Effector memory CD4-positive, alpha-beta T cell (primary cell): Measurements from ENCODE around the gene UBN2.

Source experiments
- DNase-seq, 3 donors: peaks; one replicate each; pipeline ENCODE4 v3.0.0-alpha.2; 2020
- H3K27ac ChIP-seq: 2 replicates; pipeline ENCODE4 v1.7.0; 2013; ENCODE audit warnings: mild to moderate bottlenecking, low read length, moderate library complexity; ENCODE audit not compliant: insufficient read depth, poor library complexity, severe bottlenecking
- H3K27me3 ChIP-seq: replicated peaks from 2 replicates; pipeline ENCODE4 v1.7.0; 2013; ENCODE audit warnings: mild to moderate bottlenecking, low read length; ENCODE audit not compliant: insufficient read depth, control insufficient read depth, poor library complexity, severe bottlenecking
- H3K36me3 ChIP-seq: 2 replicates; pipeline ENCODE4 v1.7.0; 2013; ENCODE audit warnings: mild to moderate bottlenecking, low read length, moderate library complexity; ENCODE audit not compliant: control insufficient read depth, insufficient read depth
- H3K4me1 ChIP-seq: 2 replicates; pipeline ENCODE4 v1.7.0; 2013; ENCODE audit warnings: low read length, mild to moderate bottlenecking; ENCODE audit not compliant: control insufficient read depth, insufficient read depth, poor library complexity, severe bottlenecking
- H3K4me3 ChIP-seq: 2 replicates; pipeline ENCODE4 v1.7.0; 2013; ENCODE audit warnings: low read length, low read depth, mild to moderate bottlenecking; ENCODE audit not compliant: insufficient read depth, poor library complexity, severe bottlenecking
- H3K9me3 ChIP-seq: 2 replicates; pipeline ENCODE4 v1.7.0; 2013; ENCODE audit warnings: mild to moderate bottlenecking, low read length, moderate library complexity; ENCODE audit not compliant: control insufficient read depth

The UBN2 gene

GRCh38 chr7:139230484-139230773, 608 bp upstream of the UBN2 start:
- Histone ChIP-seq H3K27me3 (no peaks in the 10 kb centered on the region), H3K9me3 (no peaks in the 10 kb centered on the region), H3K36me3 (no peaks in the 10 kb centered on the region), H3K4me1 (peaks cover 2% of the 10 kb centered on the region), H3K4me3 (peak overlapping the region; percentile 73), H3K27ac (peak overlapping the region; percentile 63)
- DNase-seq, result no peak

DNA sequence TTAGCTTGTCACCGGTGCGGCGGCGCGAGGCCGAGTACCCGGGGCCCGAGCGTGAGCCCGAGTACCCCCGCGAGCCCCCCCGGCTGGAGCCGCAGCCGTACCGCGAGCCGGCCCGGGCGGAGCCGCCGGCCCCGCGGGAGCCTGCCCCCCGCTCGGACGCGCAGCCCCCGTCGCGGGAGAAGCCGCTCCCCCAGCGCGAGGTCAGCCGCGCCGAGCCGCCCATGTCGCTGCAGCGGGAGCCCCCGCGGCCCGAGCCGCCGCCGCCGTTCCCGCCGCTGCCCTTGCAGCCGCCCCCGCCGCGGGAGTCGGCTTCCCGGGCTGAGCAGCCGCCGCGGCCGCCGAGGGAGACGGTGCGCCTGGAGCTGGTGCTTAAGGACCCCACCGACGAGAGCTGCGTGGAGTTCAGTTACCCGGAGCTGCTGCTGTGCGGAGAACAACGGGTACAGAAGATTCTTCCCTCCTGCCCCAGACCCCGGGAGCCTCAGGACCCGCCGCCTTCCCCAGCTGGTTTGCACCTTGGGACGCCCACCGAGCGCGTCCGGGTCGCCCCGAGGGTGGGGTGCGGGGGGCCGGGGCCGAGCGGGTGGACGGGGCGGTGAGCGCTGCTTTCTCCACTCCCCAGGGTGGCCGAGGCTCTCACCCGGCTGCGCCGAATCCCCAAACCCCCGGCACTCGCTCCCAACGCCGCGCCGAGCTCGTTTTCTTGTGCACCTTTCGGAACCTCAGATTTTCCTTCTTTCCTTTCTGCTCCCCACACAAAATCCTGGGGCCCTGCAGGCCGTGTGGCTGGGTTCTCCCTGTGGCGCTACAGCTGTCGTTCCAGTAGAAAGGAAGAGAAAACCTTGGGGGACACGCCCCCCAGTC, 708 bp downstream of the UBN2 start:
- no peaks in the 10 kb centered on the region for H3K27me3 ChIP-seq
- peak overlapping the region; percentile 63 for H3K27ac ChIP-seq
- no peaks in the 10 kb centered on the region for H3K36me3 ChIP-seq
- no peaks in the 10 kb centered on the region for H3K9me3 ChIP-seq
- H3K4me3 ChIP-seq, result peak overlapping the region; percentile 73
- DNase-seq, result peak in 1 of 3 donors; percentile 16
- peaks cover 2% of the 10 kb centered on the region for H3K4me1 ChIP-seq

- Histone ChIP-seq H3K27me3 (no peaks in the 10 kb centered on the region), H3K9me3 (no peaks in the 10 kb centered on the region), H3K27ac (no peak overlapping the region), H3K4me1 (peaks cover 2% of the 10 kb centered on the region), H3K36me3 (peaks cover 2% of the 10 kb centered on the region), H3K4me3 (peak overlapping the region; percentile 72)
- DNase-seq, result no peak
Measured at GRCh38 chr7:139232377-139232717, 1.3 kb downstream of the UBN2 start.

- Histone ChIP-seq H3K4me3 (no peak overlapping the region), H3K27ac (no peak overlapping the region), H3K36me3 (peaks cover 7% of the 10 kb centered on the region), H3K27me3 (no peaks in the 10 kb centered on the region), H3K9me3 (no peaks in the 10 kb centered on the region), H3K4me1 (peaks cover 5% of the 10 kb centered on the region)
- DNase-seq, result no peak
Measured at GRCh38 chr7:139232904-139233303, 1.9 kb downstream of the UBN2 start.

- no peak overlapping the region for H3K4me3 ChIP-seq
- no peak overlapping the region for H3K27ac ChIP-seq
- H3K4me1 ChIP-seq, result peaks cover 2% of the 10 kb centered on the region
- peaks cover 18% of the 10 kb centered on the region for H3K36me3 ChIP-seq
- DNase-seq, result no peak
- no peaks in the 10 kb centered on the region for H3K27me3 ChIP-seq
- no peaks in the 10 kb centered on the region for H3K9me3 ChIP-seq
Measured at GRCh38 chr7:139241258-139241657, 10.2 kb downstream of the UBN2 start.

DNA sequence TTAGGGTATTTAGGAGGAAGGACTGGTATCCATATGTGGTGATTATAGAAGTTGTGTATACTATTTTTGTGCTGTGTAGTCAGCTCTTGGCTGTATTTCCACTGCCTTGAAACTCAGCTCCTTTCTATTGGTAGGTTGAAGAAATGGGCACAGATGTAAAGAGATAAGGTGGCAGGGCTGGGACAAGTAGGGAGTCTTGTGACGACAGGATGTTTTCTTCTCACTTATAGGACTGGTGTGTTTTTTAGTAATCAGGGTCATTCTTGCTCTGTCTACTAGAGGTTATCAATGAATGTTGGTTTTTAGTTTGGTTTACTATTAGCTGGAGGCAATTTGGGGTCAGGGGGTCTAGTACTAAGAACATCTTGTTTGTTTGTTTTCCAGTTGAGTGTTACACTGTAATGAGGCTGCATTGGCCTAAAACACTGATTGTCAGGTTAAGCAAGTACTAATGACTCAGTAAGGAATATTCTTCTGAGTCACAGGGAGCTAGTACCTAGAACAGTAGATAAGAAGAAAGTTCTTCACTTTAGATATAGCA, 11.8 kb downstream of the UBN2 start:
- Histone ChIP-seq H3K4me1 (no peaks in the 10 kb centered on the region), H3K9me3 (no peaks in the 10 kb centered on the region), H3K4me3 (no peak overlapping the region), H3K27ac (no peak overlapping the region), H3K36me3 (peaks cover 11% of the 10 kb centered on the region), H3K27me3 (no peaks in the 10 kb centered on the region)
- no peak for DNase-seq

GRCh38 chr7:139245401-139245800, 14.4 kb downstream of the UBN2 start:
- Histone ChIP-seq H3K36me3 (peaks cover 4% of the 10 kb centered on the region), H3K9me3 (no peaks in the 10 kb centered on the region), H3K4me1 (no peaks in the 10 kb centered on the region), H3K27me3 (no peaks in the 10 kb centered on the region), H3K4me3 (no peak overlapping the region), H3K27ac (no peak overlapping the region)
- no peak for DNase-seq

GRCh38 chr7:139246494-139246893, 15.5 kb downstream of the UBN2 start:
- DNase-seq, result no peak
- Histone ChIP-seq H3K36me3 (peaks cover 4% of the 10 kb centered on the region), H3K27ac (no peak overlapping the region), H3K9me3 (no peaks in the 10 kb centered on the region), H3K4me1 (no peaks in the 10 kb centered on the region), H3K27me3 (no peaks in the 10 kb centered on the region), H3K4me3 (no peak overlapping the region)

DNA sequence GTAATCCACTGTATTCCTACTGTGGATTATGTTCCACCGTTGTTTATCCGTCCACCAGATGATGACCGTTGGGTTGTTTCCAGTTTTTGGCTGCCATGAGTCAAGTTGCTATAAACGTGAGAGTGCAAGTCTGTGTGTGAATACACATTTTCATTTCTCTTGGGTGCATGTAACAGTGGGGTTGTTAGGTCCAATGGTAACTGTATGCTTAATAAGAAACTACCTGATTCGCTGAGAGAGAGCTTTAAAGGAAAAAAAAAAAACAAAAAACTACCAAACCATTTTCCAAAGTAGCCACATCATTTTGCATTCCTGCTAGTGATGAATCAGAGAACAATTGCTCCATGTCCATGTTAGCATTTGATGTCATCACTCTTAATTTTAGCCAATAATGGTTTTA, 15.9 kb downstream of the UBN2 start:
- Histone ChIP-seq H3K27ac (no peak overlapping the region), H3K4me3 (no peak overlapping the region), H3K36me3 (peaks cover 4% of the 10 kb centered on the region), H3K4me1 (no peaks in the 10 kb centered on the region), H3K27me3 (no peaks in the 10 kb centered on the region), H3K9me3 (no peaks in the 10 kb centered on the region)
- DNase-seq, result no peak

DNA sequence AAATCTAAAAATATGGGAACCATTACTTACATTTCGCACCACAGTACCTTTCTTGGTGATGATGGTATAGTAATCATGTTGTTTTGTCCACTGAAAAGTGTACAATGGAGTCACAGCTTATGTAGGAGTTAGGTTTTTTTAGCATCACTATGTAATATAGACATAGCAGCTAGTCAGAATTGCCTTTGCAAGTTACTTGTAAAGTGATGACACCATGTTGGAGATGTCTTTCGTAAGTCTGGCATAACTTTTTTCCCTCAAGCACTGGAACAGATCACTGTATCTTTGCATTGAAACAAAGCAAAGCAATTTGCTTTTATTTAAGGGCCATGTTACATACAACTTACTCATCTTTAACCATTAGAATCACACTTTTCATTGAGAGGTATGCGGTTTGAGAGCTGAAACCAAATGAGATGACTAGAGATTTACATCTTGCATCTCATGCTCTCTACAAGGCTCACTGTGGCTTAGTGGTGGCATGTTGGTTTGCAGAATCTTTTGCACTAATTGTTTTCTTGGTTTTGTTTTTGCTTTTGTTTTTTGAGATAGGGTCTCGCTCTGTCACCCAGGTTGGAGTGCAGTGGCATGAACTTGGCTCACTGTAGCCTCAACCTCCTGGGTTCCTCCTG, 18.3 kb downstream of the UBN2 start:
- no peaks in the 10 kb centered on the region for H3K4me1 ChIP-seq
- no peaks in the 10 kb centered on the region for H3K36me3 ChIP-seq
- no peaks in the 10 kb centered on the region for H3K27me3 ChIP-seq
- no peak overlapping the region for H3K4me3 ChIP-seq
- H3K27ac ChIP-seq, result no peak overlapping the region
- DNase-seq, result no peak
- no peaks in the 10 kb centered on the region for H3K9me3 ChIP-seq
